HG02678 (cell line): ENCODE data around the gene OLFML3.

Experiments used
- ATAC-seq: cut with Tn5 transposase; IDR thresholded peaks from one replicate; pipeline ENCODE4 v1.9.1; 2021; ENCODE audit warnings: mild to moderate bottlenecking, moderate library complexity; ENCODE audit not compliant: unreplicated experiment

The OLFML3 gene, protein sequence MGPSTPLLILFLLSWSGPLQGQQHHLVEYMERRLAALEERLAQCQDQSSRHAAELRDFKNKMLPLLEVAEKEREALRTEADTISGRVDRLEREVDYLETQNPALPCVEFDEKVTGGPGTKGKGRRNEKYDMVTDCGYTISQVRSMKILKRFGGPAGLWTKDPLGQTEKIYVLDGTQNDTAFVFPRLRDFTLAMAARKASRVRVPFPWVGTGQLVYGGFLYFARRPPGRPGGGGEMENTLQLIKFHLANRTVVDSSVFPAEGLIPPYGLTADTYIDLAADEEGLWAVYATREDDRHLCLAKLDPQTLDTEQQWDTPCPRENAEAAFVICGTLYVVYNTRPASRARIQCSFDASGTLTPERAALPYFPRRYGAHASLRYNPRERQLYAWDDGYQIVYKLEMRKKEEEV

DNA sequence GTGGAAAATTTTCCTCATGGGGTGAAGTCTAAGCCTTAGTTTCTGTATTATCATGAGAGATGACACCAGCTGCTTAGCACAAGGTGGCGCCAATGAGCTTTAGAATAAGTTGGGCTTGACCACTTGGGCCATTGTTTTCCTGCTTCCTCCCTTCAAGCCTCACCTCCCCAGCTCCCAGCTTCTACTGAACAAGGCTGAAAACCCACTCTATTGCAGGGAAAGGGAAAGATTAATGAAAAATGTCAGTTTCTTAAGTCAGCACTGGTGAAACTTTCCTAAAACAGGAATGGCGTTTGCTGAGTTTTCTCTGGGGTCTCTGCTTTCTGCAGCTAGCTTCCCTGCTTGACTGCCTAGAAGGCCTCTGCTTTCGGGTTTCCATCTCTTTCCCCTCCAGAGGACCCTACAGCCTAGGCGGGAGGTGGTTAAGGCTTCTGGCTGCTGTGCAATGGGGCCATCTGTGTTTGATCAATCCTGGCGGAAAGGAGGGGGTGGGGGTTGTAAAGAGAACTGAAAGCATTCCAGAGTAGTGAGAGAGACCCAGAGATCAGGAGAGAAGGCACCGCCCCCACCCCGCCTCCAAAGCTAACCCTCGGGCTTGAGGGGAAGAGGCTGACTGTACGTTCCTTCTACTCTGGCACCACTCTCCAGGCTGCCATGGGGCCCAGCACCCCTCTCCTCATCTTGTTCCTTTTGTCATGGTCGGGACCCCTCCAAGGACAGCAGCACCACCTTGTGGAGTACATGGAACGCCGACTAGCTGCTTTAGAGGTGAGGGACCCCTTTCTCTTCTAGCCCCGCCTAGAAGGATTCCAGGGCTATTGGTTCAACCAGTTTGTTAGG is at the start of gene OLFML3:
Gene OLFML3 (plus strand): TSS at position 612 of the 840 bp plus-strand sequence. CDS start 43 bp downstream, at position 655.
- ATAC-seq = no peak

DNA sequence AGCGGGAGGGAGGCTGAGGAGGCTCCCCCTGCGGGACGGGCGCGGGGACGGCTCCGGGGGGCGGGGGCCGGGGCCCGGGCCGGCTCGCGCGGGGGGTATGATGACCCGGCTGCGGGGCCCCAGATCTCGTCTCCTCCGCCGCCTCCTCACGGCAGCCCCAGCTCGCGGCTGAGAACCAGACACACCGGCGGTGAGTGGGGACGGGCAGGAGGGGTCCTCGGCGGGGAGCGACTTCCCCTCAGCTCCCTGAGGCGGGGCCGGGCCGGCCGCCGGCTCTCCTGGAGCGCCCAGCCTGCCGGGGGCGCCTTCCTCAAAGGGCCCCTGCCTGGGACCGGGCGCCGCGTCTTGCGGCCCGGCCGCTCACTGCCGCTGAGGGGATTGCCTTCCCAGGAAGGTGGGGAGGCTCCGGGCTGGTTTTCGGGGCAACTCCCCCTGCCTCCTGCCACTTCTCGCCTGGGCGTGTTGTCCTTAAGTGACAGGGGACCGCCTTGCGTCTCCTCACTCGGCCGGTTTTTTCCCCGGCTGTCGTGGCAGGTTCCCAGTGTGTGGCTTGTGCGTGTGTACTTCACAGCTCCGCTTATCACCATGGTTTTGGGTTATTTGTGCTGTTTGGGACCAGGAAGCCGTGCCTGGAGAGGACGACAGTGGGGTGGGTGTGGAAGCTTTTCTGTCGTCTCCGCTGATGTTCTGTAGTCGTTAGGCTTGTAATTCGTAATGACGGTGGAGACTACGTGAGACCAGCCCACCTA is 49.4 kb upstream of the OLFML3 start:
- peak; percentile 31 for ATAC-seq

- ATAC-seq = peak; percentile 30
These were observed 48.6 kb upstream of the OLFML3 start for GRCh38 chr1:113930499-113931161.

- no peak for ATAC-seq
These were observed 47.8 kb upstream of the OLFML3 start for GRCh38 chr1:113931451-113931851.

- no peak for ATAC-seq
These were observed 45.3 kb upstream of the OLFML3 start for GRCh38 chr1:113934006-113934405.

- no peak for ATAC-seq
These were observed 44.7 kb upstream of the OLFML3 start for GRCh38 chr1:113934511-113935055.

- ATAC-seq = no peak
These were observed 44.1 kb upstream of the OLFML3 start for GRCh38 chr1:113935176-113935575.

GRCh38 chr1:113935970-113936369 is 43.3 kb upstream of the OLFML3 start:
- no peak for ATAC-seq

DNA sequence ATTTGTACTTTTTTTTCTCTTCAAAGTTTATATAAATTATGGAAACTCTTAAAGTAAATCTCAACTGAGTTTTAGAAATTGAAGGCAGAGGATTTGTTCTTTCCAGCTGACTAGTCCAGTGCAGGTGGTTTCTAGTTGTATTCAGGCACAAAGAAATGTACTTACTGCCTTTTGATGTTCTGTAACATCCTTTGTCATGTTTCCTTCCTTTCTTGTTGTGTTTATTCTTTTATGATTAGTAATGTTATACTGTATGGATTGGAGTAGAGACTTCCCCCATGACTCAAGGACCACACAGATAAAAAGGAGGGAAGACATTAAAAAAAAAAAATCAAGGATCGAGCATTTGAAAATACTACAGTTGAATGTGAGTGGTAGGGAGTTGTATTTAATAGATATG is 42.1 kb upstream of the OLFML3 start:
- no peak for ATAC-seq

DNA sequence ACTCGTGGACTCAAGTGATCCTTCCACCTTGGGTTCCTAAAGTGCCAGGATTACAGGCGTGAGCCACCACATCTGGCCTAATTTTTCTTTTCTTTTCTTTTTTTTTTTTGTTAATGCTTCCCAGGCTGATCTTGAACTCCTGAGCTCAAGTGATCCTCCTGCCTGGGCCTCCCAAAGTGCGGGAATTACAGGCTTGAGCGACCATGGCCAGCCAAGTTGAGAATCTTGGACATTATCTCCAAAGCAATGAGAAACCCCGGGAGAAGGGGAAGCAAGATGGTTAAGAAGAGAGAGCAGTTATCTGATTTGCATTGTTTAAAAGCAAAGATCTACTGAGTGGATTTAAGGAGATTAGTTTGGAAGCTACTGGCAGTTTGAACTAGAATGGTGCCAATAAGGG is 41.1 kb upstream of the OLFML3 start:
- ATAC-seq = no peak

GRCh38 chr1:113940365-113941244 is 38.7 kb upstream of the OLFML3 start:
- ATAC-seq = peak; percentile 83

DNA sequence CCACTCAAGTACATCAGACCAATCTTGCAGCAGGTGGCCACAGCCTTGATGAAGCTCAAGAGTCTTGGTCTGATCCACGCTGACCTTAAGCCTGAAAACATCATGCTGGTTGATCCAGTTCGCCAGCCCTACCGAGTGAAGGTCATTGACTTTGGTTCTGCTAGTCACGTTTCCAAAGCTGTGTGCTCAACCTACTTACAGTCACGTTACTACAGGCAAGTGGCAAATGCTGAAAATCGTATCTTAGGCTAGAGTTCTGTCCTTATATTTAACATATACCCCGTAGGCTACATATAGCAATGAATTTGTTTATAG is 38.1 kb upstream of the OLFML3 start:
- ATAC-seq = no peak

DNA sequence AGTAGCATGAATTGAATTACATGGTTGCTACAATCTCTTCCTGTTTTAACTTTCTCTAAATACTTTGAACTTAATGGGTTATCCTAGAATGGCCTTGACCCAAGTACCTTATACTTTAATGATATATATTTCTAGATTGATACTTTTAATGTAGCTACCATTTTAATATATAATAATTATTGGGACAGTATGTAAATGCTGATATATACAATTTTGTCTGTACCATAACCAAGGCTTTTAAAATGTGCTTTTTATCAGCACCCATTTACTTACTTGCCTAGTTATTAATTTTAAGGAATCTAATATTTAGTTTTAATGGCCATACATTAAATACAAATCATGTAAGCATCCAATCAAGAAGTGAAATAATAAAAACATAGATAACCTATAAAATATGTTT is 36.7 kb upstream of the OLFML3 start:
- no peak for ATAC-seq

GRCh38 chr1:113943028-113943811 is 36.1 kb upstream of the OLFML3 start:
- ATAC-seq = no peak

GRCh38 chr1:113945329-113945728 is 33.9 kb upstream of the OLFML3 start:
- ATAC-seq = no peak

DNA sequence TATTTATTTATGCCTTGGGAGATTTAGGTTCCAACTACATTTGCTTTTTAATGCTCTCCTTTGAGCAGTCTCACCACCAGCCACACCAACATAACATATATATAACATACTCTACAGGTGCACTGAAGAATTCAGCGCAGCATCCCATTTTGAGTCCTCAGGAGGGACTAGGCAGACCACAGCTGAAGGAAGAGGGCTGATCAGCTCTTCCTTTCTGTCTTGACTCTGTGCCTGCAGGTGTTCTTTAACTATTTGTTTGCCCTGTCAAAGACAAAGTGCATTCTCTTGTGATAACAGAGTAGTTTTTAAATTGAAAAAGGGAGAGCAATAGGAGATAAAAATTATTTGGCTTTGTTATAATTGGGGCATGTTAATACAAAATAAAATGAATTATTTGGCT is 33.2 kb upstream of the OLFML3 start:
- ATAC-seq = no peak

- ATAC-seq = no peak
These were observed 32.4 kb upstream of the OLFML3 start for GRCh38 chr1:113946678-113947387.

GRCh38 chr1:113947388-113948107 is 31.7 kb upstream of the OLFML3 start:
- no peak for ATAC-seq
